Fibroblast of pulmonary artery (primary cell): ENCODE data around the gene WDR27.
"Not testable (repeated sequence)": the region's sequence is repeated elsewhere in the genome, so short reads cannot be mapped to it uniquely, and the experiment has no call there.

Experiments used
- DNase-seq: peaks from one replicate; pipeline ENCODE4 v3.0.0-alpha.2; 2010; ENCODE audit warnings: low read depth
- H3K4me3 ChIP-seq: replicated peaks from 2 replicates; pipeline ENCODE4 v1.5.1; 2011; ENCODE audit warnings: low read depth, mild to moderate bottlenecking, control low read depth, low read length, moderate library complexity
- CTCF ChIP-seq: IDR thresholded peaks from 2 replicates; pipeline ENCODE4 v1.5.1; 2011; ENCODE audit warnings: mild to moderate bottlenecking, control low read depth, low read length, inconsistent platforms; ENCODE audit errors: missing control alignments

The WDR27 gene

DNA sequence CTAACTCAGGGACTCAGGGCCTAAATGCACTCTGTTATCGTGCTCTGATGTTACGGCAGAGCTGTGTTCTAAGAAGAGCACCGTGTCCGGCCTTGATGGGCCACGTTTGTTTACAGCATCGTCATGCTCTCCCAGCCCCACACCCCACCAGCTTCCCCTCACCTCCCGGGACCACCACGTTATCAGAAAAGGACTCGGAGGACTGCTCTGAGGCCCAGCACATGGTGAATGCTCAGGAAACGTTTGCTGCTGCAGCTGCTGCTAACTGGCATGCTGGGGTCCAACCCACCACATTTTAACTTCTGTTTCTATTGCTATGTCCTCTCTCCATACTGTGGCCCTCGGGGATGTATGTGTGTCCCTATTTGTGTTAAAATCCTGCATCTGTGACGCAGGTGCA is 50.3 kb downstream of the WDR27 start:
- no peak overlapping the region for H3K4me3 ChIP-seq
- no peak for TF ChIP-seq CTCF
- no peak for DNase-seq

GRCh38 chr6:169650959-169651292 is 50.9 kb downstream of the WDR27 start:
- no peak for TF ChIP-seq CTCF
- H3K4me3 ChIP-seq: no peak overlapping the region
- DNase-seq: no peak

GRCh38 chr6:169650241-169650958 is 51.4 kb downstream of the WDR27 start:
- TF ChIP-seq CTCF: no peak
- DNase-seq: no peak
- no peak overlapping the region for H3K4me3 ChIP-seq

DNA sequence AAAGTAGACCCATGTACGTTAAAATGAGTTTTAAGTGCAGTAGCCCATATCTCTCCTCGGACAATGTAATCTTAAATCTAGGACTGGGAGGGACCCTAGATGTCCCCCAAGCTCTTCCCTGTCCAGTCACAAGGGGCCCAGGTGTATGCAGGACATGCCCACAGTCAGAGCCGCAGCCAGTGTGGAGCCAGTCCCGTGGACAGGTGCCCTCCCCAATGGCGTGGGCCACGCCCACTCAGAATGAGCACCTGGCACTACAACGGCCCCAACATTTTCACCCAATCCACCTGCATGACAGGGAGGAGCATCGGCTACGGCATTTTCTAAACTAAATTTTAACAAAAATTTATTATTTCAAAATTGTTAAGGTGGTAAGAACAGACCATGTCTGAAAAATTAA is 53.2 kb downstream of the WDR27 start:
- no peak for TF ChIP-seq CTCF
- DNase-seq: no peak
- H3K4me3 ChIP-seq: no peak overlapping the region

GRCh38 chr6:169648092-169648491 is 53.7 kb downstream of the WDR27 start:
- H3K4me3 ChIP-seq: no peak overlapping the region
- no peak for TF ChIP-seq CTCF
- no peak for DNase-seq

GRCh38 chr6:169647637-169648036 is 54.2 kb downstream of the WDR27 start:
- no peak for TF ChIP-seq CTCF
- H3K4me3 ChIP-seq: no peak overlapping the region
- no peak for DNase-seq

GRCh38 chr6:169646906-169647567 is 54.8 kb downstream of the WDR27 start:
- DNase-seq: no peak

DNA sequence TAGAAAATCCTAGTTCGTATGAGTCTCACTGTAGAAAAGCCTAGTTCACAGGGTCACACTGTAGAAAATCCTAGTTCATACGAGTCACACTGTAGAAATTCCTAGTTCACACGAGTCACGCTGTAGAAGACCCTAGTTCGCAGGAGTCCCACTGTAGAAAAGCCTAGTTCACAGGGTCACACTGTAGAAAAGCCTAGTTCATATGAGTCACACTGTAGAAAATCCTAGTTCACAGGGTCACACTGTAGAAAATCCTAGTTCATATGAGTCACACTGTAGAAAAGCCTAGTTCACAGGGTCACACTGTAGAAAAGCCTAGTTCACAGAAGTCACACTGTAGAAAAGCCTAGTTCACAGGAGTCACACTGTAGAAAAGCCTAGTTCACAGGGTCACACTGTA is 56.4 kb downstream of the WDR27 start:
- H3K4me3 ChIP-seq, DNase-seq: not testable (repeated sequence)

More at GRCh38 chr6:169646906-169647567, 54.8 kb downstream of the WDR27 start:
- no peak overlapping the region for H3K4me3 ChIP-seq
- TF ChIP-seq CTCF: no peak
